KMS-11 (cell line): ENCODE measurements around the gene NPTXR.

ENCODE experiments used
- H2AFZ ChIP-seq: fragments of 200-600 bp; sonication (generic); 2 replicates; pipeline ENCODE4 v1.6.1; 2016; ENCODE audit warnings: antibody characterized with exemption, mixed run types, low read depth
- H3K27ac ChIP-seq: fragments of 200-600 bp; sonication (generic); 2 replicates; pipeline ENCODE4 v1.6.1; 2016; ENCODE audit warnings: mild to moderate bottlenecking, mixed run types
- H3K27me3 ChIP-seq: fragments of 200-600 bp; sonication (generic); 2 replicates; pipeline ENCODE4 v1.6.1; 2017; ENCODE audit warnings: mild to moderate bottlenecking, low read depth, mixed run types, moderate library complexity; ENCODE audit not compliant: insufficient read depth
- H3K36me3 ChIP-seq: fragments of 200-600 bp; sonication (generic); 2 replicates; pipeline ENCODE4 v1.6.1; 2017; ENCODE audit warnings: mild to moderate bottlenecking, mixed run types; ENCODE audit not compliant: insufficient read depth
- H3K4me1 ChIP-seq: fragments of 200-600 bp; sonication (generic); 2 replicates; pipeline ENCODE4 v1.6.1; 2016; ENCODE audit warnings: mild to moderate bottlenecking, low read depth, mixed run types; ENCODE audit not compliant: poor library complexity, severe bottlenecking
- H3K4me2 ChIP-seq: fragments of 200-600 bp; sonication (generic); 2 replicates; pipeline ENCODE4 v1.7.0; 2016; ENCODE audit warnings: mild to moderate bottlenecking, mixed run types
- H3K4me3 ChIP-seq: fragments of 200-600 bp; sonication (generic); IDR thresholded peaks from 2 replicates; pipeline ENCODE4 v1.6.1; 2017; ENCODE audit warnings: low read depth, low read length, mixed read lengths; ENCODE audit not compliant: insufficient read depth
- H3K79me2 ChIP-seq: fragments of 200-600 bp; sonication (generic); 2 replicates; pipeline ENCODE4 v1.6.1; 2016; ENCODE audit warnings: low read depth, mixed run types; ENCODE audit not compliant: insufficient read depth
- H3K9ac ChIP-seq: fragments of 200-600 bp; sonication (generic); 2 replicates; pipeline ENCODE4 v1.6.1; 2016; ENCODE audit warnings: mild to moderate bottlenecking, mixed run types
- H4K20me1 ChIP-seq: fragments of 200-600 bp; sonication (generic); 2 replicates; pipeline ENCODE4 v1.6.1; 2016; ENCODE audit warnings: mild to moderate bottlenecking, mixed run types; ENCODE audit not compliant: insufficient read depth
- TF ChIP-seq, protein P1 (sequence below): fragments of 200-600 bp; sonication (generic); conservative IDR thresholded peaks from 2 replicates; pipeline ENCODE4 v1.6.1; 2017; ENCODE audit warnings: low read depth, mild to moderate bottlenecking, antibody characterized with exemption, low read length, moderate library complexity, mixed read lengths

Gene NPTXR

DNA sequence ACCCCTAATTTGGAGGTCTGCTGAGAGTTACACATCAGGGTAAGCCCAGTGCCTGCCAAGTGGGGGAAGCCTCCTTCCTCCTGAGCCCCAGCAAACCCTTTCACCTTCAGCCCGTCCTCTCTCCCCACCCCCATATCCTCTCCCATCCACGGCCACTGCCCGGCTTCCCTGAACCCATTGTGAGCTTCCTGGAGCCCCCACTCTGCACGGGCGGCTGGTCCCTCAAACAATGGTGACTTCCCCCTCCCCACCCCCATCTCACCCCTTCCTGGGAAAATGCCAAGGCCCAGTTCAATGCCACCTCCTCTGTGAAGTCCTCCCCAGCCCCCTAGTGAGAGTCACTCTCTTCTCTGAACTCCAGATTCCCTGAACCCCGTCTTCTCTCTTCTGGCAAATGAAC, 67.7 kb downstream of the NPTXR start:
- H3K79me2 ChIP-seq: no peaks in the 10 kb centered on the region
- no peaks in the 10 kb centered on the region for H4K20me1 ChIP-seq
- H3K9ac ChIP-seq: no peak overlapping the region
- H2AFZ ChIP-seq: no peak overlapping the region
- TF ChIP-seq, protein P1, sequence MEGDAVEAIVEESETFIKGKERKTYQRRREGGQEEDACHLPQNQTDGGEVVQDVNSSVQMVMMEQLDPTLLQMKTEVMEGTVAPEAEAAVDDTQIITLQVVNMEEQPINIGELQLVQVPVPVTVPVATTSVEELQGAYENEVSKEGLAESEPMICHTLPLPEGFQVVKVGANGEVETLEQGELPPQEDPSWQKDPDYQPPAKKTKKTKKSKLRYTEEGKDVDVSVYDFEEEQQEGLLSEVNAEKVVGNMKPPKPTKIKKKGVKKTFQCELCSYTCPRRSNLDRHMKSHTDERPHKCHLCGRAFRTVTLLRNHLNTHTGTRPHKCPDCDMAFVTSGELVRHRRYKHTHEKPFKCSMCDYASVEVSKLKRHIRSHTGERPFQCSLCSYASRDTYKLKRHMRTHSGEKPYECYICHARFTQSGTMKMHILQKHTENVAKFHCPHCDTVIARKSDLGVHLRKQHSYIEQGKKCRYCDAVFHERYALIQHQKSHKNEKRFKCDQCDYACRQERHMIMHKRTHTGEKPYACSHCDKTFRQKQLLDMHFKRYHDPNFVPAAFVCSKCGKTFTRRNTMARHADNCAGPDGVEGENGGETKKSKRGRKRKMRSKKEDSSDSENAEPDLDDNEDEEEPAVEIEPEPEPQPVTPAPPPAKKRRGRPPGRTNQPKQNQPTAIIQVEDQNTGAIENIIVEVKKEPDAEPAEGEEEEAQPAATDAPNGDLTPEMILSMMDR: no peak
- H3K27ac ChIP-seq: no peak overlapping the region
- H3K4me1 ChIP-seq: peaks cover 3% of the 10 kb centered on the region
- H3K4me3 ChIP-seq: no peak overlapping the region
- no peaks in the 10 kb centered on the region for H3K27me3 ChIP-seq
- no peak overlapping the region for H3K4me2 ChIP-seq
- H3K36me3 ChIP-seq: no peaks in the 10 kb centered on the region

DNA sequence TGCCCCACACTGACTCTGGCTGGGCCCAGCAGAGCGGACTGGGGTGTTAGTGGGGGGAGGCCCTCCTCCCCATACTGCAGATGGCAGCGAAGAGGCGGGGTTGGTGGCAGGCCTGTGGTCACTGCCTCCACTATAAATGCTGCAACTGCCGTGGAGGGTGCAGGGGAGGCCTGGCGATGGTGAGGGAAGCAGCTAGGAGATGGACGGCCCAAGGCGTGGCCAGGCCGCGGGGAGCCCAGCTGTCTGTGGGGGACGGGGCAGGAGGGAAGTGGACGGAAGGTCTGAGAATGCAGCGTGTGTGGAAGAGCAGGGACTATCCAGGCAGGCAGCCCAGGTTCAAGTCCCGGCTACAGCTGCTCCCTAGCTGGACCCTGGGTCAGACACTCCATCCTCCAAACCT, 68.2 kb downstream of the NPTXR start:
- peaks cover 3% of the 10 kb centered on the region for H3K4me1 ChIP-seq

DNA sequence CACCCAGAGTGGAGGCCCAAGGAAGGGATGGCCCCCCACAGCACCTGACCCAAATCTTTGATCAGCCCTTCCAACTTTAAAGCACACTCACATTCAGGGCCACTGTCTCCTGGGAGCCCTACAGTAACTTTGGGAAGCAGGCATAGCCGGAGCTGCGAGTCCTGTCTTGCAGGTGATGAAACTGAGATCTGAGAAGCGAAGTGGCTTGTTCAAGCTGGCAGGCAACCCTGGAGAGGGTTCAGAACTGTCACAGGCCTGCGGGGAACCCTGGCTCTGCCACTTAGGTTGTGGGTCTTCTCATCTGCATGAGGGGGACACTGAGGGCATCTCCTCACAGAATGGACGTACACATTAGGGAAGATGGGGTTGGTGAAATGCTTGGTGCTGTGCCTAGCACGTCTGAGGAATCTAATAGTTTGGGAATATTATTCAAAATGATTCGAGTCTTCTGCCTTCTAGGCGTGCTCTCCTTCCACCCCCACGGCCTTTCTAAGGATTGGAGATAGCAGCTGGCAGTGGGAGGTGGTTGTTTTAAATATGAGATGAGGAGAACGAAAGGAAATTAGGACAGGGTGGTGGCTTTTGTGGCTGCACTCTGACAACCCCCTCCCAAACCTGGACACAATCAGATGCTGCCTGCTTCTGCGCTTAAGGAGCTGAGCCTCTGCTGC, 69.2 kb downstream of the NPTXR start:
- Histone ChIP-seq H2AFZ (no peak overlapping the region), H3K36me3 (no peaks in the 10 kb centered on the region), H3K27me3 (no peaks in the 10 kb centered on the region), H3K9ac (no peak overlapping the region), H3K4me3 (no peak overlapping the region), H3K79me2 (no peaks in the 10 kb centered on the region), H4K20me1 (no peaks in the 10 kb centered on the region), H3K4me1 (peaks cover 3% of the 10 kb centered on the region), H3K4me2 (no peak overlapping the region), H3K27ac (no peak overlapping the region)
- TF ChIP-seq, protein P1: no peak

More for the DNA sequence above, 68.2 kb downstream of the NPTXR start:
- no peaks in the 10 kb centered on the region for H3K27me3 ChIP-seq
- no peaks in the 10 kb centered on the region for H3K79me2 ChIP-seq
- no peak overlapping the region for H3K4me2 ChIP-seq
- no peaks in the 10 kb centered on the region for H3K36me3 ChIP-seq
- TF ChIP-seq, protein P1: no peak
- H2AFZ ChIP-seq: no peak overlapping the region
- no peak overlapping the region for H3K9ac ChIP-seq
- H3K27ac ChIP-seq: no peak overlapping the region
- H3K4me3 ChIP-seq: no peak overlapping the region
- no peaks in the 10 kb centered on the region for H4K20me1 ChIP-seq

DNA sequence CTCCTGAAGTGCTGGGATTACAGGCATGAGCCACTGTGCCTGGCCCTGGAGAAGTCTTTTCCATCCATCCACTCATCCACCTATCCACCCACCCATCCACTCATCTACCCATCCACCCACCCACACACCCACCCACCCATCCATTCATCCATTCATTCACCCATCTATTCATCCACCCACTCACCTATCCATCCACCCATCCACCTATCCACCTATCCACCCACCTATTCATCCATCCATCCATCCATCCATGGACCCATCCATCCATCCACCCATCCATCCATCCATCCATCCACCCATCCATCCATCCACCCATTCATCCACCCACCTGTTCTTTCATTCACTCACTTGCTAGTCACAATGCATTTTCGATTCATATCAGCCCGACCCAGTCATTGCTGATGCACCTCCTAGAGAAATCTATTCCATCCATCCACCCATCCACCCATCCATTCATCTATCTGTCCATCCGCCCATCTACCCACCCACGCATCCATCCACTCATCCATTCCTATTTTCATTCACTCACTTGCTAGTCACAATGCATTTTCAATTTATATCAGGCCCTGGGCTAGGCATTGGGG, 70.4 kb downstream of the NPTXR start:
- TF ChIP-seq, protein P1: no peak
- H3K27ac ChIP-seq: no peak overlapping the region
- no peaks in the 10 kb centered on the region for H3K36me3 ChIP-seq
- no peak overlapping the region for H3K4me3 ChIP-seq
- peaks cover 3% of the 10 kb centered on the region for H3K4me1 ChIP-seq
- H2AFZ ChIP-seq: no peak overlapping the region
- no peak overlapping the region for H3K9ac ChIP-seq
- no peaks in the 10 kb centered on the region for H4K20me1 ChIP-seq
- H3K79me2 ChIP-seq: no peaks in the 10 kb centered on the region
- H3K4me2 ChIP-seq: no peak overlapping the region
- H3K27me3 ChIP-seq: no peaks in the 10 kb centered on the region
